ENCODE results near the gene TIAM1. TPM values are rescaled to one million over a fixed set of nuclear protein-coding genes. Genes with fewer than 3 reads are reported as not detected.
A peak's percentile ranks its signal among the peaks of the same experiment; 100 is the strongest.

The TIAM1 gene
- polyA plus RNA-seq, 3 donors: 14.2 to 17.1 (median 14.4) TPM

GRCh38 chr21:31354604-31355443 is 10.8 kb upstream of the TIAM1 start:
- no peak for DNase-seq

DNA sequence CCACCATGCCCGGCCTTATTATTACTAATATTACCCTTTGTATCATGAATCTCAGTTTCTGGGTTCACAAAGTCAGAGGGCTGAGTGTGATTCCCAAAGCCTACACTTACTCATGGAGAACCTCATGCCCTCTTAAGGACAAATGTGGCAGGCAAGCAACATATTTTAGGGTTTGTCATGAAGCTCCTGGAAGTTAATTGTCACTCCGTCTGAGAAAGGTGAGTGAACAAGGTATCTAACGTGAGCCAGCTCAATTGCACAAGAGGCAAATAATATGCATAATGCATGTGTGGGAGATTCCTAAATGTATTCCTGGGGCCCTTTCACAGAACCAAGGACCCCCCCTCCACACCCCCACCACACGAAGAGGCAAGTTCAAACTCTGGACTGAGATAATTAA is 10.1 kb upstream of the TIAM1 start:
- no peak for DNase-seq

DNA sequence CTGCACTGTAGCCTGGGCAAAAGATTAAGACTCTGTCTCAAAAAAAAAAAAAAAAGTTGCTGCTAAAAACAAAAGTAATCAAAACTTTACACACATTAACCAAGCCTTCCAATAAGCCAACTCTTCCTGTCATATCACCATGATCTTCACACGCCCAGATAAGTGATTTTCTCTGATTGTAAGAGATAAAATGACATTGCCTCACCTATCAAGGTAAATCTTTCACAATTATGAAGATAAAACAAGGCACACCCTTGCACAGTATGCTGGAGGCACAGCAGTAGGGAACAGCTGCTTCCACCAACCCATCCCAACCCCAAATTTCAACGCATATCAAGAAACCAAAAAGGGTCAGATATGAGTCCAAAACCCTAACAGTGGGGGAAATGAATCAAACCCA is 8.8 kb upstream of the TIAM1 start:
- no peak for DNase-seq

- no peak for DNase-seq
Measured at GRCh38 chr21:31351960-31352359, 7.9 kb upstream of the TIAM1 start.

GRCh38 chr21:31351438-31351837 is 7.4 kb upstream of the TIAM1 start:
- DNase-seq: no peak

DNA sequence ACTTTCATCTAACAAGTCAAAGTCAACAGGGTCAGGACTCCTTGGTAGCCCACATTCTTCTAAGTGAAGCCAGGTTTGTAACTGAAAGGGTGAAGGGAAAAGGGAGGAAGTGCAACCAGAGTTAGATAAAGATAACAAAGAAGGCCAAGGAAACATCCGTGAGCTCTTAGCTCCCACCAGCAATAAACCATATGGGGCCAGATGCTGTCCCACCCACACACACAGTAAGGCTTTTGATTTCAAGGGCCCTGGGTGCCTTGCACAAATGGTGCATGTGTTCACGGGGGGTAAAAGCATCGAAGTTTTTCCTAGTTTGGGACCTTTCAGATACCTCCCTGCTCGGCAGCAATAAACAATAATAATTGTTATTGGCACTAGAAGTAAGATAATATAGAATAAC is 5.1 kb upstream of the TIAM1 start:
- no peak for DNase-seq

DNA sequence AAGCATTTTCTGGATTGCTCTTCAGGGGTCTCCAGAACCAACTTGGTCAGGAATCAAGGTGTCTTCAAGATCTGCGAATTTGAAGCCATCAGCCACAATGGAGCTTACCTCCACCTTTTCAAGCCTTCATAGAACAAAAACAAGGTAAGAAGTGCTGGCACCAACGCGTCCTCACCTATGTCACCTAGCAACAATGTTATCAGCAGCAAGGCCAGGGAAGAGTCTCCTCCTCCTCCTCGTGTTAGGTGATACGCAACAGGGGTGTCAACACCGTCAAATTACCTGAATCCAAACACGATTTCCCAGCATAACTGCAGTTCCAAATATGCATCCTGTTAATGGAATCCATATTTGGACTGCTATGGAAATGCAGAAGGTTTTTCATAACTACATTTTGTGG is 4.1 kb upstream of the TIAM1 start:
- no peak for DNase-seq

DNA sequence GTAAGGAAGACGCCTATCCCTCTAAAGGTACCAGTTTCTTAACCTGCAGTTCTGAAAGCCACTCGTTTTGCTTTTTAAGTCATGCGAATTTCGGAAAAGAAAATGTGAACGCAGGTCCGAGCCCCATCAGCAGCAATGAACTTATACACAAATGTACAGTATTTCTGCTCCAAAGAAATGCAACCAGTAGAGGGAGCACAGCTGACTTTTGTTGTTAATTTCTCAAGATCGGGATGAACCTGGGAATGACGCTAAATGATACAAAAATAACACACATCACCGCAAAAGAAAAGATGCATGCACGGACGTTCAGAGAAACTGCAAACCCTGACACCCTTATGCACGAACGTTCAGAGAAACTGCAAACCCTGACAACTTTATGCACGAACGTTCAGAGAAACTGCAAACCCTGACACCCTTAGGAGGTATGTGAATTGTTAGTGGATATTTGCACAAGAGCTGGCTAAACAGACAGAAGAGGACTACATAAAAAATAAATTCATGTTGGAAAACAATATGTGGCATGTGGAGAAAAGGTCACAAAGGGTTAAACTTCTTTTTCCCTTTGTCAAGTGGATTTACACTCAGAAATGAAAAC is 3.5 kb upstream of the TIAM1 start:
- DNase-seq: peak; percentile 42

DNA sequence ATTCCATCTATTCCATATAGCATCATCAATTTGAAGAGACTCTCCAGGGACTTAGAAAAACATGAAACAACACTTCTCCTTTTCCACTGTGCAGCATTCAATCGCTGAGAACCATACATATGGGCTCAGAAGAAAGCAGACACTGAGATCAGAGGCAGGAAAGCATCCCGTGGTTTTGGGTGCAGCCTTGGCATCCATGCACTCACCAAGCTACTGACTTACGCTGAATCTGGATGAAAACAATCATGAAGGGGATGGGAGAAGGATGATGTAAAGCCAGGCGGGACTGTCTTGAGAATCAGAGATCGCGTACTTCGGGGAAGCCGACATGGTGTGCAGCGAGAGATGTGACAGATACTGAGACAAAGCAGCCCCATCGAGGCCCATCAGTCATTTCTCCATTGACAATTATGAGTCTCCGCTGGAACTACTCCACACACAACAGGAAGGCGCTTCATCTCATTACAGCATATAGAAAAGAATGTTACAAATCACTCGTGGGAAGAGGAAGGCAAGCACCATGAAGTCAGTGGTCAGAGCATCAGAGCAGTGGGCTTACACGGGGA is 2.3 kb upstream of the TIAM1 start:
- no peak for DNase-seq

- no peak for DNase-seq
Measured at GRCh38 chr21:31345136-31345535, 1.1 kb upstream of the TIAM1 start.

DNA sequence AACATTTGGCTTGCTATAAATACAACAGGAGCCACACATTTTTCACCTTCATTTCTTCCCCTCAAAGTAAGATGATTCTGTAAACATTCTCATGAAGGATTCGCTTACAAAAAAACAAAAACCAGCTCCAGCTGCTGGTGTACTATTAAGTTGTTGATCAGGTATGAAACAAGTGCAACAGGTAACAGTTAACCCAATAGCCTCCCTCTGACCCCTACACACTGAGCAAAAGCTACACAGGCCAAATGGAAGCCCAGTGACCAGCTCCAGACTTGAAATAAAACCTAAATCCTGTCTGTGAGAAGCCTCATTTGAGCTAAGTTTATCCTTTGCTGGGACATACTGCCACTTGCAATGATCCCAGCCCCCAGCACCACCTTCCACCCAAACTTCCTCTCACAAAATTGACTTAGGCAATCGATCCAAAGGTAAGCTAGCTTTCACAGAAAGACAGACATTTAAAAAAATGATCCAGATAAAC is 991 bp downstream of the TIAM1 start:
- DNase-seq: no peak

DNA sequence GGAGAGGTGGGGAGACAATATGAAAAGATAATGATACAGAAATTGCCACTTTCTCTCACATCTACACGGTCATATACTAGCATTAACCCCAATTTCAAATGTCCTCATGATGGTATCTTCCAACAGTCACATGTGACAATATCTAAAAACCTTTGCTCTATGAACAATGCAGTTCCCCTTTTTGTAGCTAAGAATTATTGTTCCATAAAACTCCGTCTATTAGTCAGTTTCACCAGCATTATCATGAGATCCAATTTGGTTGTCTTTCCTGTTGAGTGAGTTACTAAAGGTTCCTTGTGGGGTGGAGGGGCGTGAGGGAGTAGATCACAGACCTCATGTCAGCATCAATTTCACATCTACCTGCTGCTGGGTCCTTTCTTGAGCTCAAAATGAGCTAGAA is 1.7 kb downstream of the TIAM1 start:
- no peak for DNase-seq

GRCh38 chr21:31340942-31341487 is 3.0 kb downstream of the TIAM1 start:
- no peak for DNase-seq

DNA sequence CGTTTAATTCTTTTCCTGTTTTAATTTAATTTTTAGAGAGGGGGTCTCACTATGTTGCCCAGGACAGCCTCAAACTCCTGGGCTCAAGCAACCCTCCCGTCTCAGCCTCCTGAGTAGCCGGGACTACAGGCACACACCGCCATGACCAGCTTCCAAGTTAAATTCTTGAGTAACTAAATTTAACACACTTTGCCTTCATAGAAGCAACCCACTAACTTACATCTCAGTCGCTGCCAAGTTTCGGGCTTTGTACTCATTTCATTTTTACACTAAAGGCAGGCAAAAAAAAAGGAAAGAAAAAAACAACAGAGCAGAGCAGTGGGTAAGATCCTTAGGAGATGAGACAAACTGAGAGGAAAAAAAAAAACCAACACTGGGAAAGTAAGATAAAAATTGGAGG is 3.5 kb downstream of the TIAM1 start:
- DNase-seq: no peak

DNA sequence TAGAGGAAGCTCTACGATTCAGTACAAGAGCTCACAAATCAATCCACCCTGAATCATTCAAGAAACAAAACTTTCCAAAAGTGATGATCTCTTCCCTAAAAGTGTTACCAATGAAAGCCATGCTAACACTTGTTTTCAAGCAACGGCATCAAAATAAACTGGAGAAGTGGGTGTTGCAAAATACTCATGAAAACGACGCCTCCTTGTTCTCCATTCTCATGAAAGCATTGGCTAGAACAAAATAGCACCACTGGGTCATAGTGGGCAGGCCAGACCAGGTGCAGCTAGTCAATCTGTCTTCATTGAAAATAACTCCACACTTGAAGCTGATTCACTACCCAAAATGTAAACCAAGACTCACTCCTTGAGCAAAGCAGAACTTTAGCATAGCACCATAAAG is 4.3 kb downstream of the TIAM1 start:
- no peak for DNase-seq

GRCh38 chr21:31338908-31339368 is 5.1 kb downstream of the TIAM1 start:
- DNase-seq: no peak

GRCh38 chr21:31337996-31338907 is 5.8 kb downstream of the TIAM1 start:
- DNase-seq: peak; percentile 22

- DNase-seq: no peak
Measured at GRCh38 chr21:31337086-31337485, 7.0 kb downstream of the TIAM1 start.

- DNase-seq: no peak
Measured at GRCh38 chr21:31336739-31337040, 7.4 kb downstream of the TIAM1 start.

- DNase-seq: no peak
Measured at GRCh38 chr21:31335957-31336738, 7.9 kb downstream of the TIAM1 start.

- DNase-seq: no peak
Measured at GRCh38 chr21:31334648-31335121, 9.4 kb downstream of the TIAM1 start.
